Cardiac fibroblast (primary cell): ENCODE results near the gene GLS.
"Not testable (repeated sequence)": the region's sequence is repeated elsewhere in the genome, so short reads cannot be mapped to it uniquely, and the experiment has no call there.

Source experiments
- DNase-seq, 2 donors: peaks; one replicate each; pipeline versions ENCODE4 v3.0.0 to v3.0.0-alpha.2; 2010; ENCODE audit warnings: low read depth in 2 of 2
- H3K4me3 ChIP-seq, 2 donors: replicated peaks in 1 of 2; 1 replicate in 1 of 2; 2 replicates in 1 of 2; pipeline ENCODE4 v1.5.1; 2011; ENCODE audit warnings: low read depth in 2 of 2, low read length in 2 of 2, mild to moderate bottlenecking in 2 of 2, moderate library complexity in 1 of 2
- CTCF ChIP-seq: IDR thresholded peaks from one replicate; pipeline ENCODE4 v1.5.1; 2011; ENCODE audit warnings: low read depth, mild to moderate bottlenecking, low read length, inconsistent platforms

GLS gene

DNA sequence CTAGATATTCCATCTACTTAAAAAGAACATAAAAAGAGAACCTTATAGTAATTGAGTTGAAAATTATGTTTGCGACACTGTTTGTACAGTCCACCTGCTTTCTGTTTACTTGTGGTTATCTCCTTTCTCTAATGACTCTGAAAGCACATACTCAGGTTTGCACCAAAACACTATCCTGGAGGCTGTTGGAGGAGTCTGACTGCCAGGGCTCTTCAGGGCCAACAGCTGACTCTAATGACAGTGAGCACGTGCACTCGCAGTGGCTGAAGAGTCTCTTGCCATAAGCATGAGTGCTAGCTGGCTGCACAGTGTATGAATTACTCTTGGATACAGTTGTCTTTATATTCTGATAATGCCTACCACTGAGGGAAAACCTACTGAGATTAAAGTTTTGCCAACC is 16.7 kb upstream of the GLS start:
- no peak for DNase-seq
- H3K4me3 ChIP-seq = no peak overlapping the region
- no peak for TF ChIP-seq CTCF

DNA sequence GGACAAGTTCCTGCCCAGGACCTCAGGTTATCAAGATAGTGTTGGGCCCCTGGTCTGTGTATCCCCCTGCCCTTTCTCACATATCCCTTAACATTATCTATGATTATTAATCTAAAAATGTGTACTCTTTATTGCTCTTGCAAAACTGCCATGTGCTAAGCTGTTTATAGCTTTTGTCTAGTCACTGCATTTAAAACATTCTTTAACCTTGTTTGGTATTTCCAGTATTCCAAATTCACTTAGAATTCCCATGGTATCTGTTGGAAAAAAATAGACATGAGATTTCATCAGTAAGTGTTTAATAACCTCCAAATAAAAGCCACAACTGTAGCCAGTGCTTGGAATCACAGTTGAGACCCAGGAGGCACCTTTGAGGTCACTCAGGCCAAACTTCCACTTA is 16.2 kb upstream of the GLS start:
- no peak for TF ChIP-seq CTCF
- peak; percentile 43 to 58 for DNase-seq
- H3K4me3 ChIP-seq = no peak overlapping the region

- no peak overlapping the region for H3K4me3 ChIP-seq
- peak; percentile 53 to 58 for DNase-seq
- no peak for TF ChIP-seq CTCF
These were observed 13.4 kb upstream of the GLS start for GRCh38 chr2:190867212-190867611.

DNA sequence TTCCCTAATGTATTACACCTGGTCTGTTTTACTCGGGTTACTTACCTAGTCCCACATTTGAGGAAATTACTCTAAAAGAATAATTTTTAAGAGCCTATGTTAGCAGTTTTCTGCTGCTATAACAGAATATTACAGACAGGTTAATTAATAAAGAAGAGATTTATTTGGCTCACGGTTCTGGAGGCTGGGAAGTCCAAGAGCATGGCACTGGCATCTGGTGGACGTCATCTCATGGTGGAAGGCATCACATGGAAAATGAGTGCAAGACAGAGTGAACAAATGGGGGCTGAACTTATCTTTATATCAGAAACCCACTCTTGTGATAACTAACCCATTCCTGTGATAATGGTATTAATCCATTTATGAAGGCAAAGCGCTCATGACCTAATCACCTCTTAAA is 12.8 kb upstream of the GLS start:
- H3K4me3 ChIP-seq = no peak overlapping the region
- TF ChIP-seq CTCF = no peak
- no peak for DNase-seq

DNA sequence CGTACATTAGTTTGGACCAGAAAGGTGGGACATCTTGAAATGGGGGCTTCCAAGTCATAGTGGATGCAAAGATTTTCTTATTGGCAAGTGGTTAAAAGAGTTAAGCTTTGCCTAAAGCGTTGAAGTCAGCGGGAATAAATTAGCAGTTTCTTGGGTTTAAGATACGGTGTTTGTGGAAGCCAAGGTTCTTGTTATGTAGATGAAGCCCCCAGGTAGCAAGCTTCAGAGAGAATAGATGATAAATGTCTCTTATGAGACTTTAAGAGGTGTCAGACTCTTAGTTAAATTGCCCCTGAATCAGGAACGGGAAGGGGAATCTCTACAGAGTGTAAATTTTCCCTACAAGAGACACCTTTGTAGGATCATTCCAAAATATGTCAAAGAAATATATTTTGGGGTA is 10.9 kb upstream of the GLS start:
- TF ChIP-seq CTCF = no peak
- no peak for DNase-seq
- H3K4me3 ChIP-seq = no peak overlapping the region

GRCh38 chr2:190873451-190873850 is 7.2 kb upstream of the GLS start:
- not testable (repeated sequence) for H3K4me3 ChIP-seq, DNase-seq

GRCh38 chr2:190875891-190876290 is 4.7 kb upstream of the GLS start:
- no peak for DNase-seq
- TF ChIP-seq CTCF = no peak

More at GRCh38 chr2:190875891-190876290, 4.7 kb upstream of the GLS start:
- no peak overlapping the region for H3K4me3 ChIP-seq
